WTC11 (cell line): ENCODE data around the gene CAT. TPM values are rescaled to one million over a fixed set of nuclear protein-coding genes. Genes with fewer than 3 reads are reported as not detected.

Experiments
- AFF4 ChIP-seq: sonication (generic); formaldehyde crosslinking; IDR thresholded peaks from 2 replicates; pipeline ENCODE4 v1.8.1; 2023; ENCODE audit warnings: mild to moderate bottlenecking, missing genetic modification reagents, borderline replicate concordance
- CDX4 ChIP-seq: fragments of 250-450 bp; sonication (Bioruptor Pico); IDR thresholded peaks from 2 replicates; pipeline ENCODE4 v1.9.0; 2021; ENCODE audit warnings: moderate library complexity, mild to moderate bottlenecking, inconsistent platforms, borderline replicate concordance
- E2F1 ChIP-seq: sonication (generic); formaldehyde crosslinking; IDR thresholded peaks from 2 replicates; pipeline ENCODE4 v1.8.0; 2022; ENCODE audit warnings: mild to moderate bottlenecking, missing genetic modification reagents
- FOXK1 ChIP-seq: sonication (generic); formaldehyde crosslinking; IDR thresholded peaks from 2 replicates; pipeline ENCODE4 v1.8.0; 2022; ENCODE audit warnings: mild to moderate bottlenecking, moderate library complexity, missing genetic modification reagents
- HMGA2 ChIP-seq: fragments of 250-450 bp; sonication (Bioruptor Pico); IDR thresholded peaks from 2 replicates; pipeline ENCODE4 v1.4.0; 2021; ENCODE audit warnings: mild to moderate bottlenecking, moderate library complexity
- MLX ChIP-seq: sonication (generic); formaldehyde crosslinking; IDR thresholded peaks from 2 replicates; pipeline ENCODE4 v1.8.1; 2023; ENCODE audit warnings: mild to moderate bottlenecking, missing genetic modification reagents, moderate library complexity
- RELA ChIP-seq: sonication (generic); formaldehyde crosslinking; IDR thresholded peaks from 2 replicates; pipeline ENCODE4 v1.8.1; 2022; ENCODE audit warnings: missing genetic modification reagents, mild to moderate bottlenecking, borderline replicate concordance
- ZBTB21 ChIP-seq: sonication (generic); formaldehyde crosslinking; IDR thresholded peaks from 2 replicates; pipeline ENCODE4 v1.8.1; 2023; ENCODE audit warnings: mild to moderate bottlenecking, missing genetic modification reagents, borderline replicate concordance
- ZNF232 ChIP-seq: sonication (generic); formaldehyde crosslinking; IDR thresholded peaks from 2 replicates; pipeline ENCODE4 v1.8.0; 2022; ENCODE audit warnings: mild to moderate bottlenecking, missing genetic modification reagents
- ZNF425 ChIP-seq: fragments of 250-450 bp; sonication (Bioruptor Pico); conservative IDR thresholded peaks from 2 replicates; pipeline ENCODE4 v1.9.0; 2021; ENCODE audit warnings: mild to moderate bottlenecking
- total RNA-seq: library from RNA; stranded (reverse); gene quantifications from 3 replicates; pipeline ENCODE4 v1.2.3, GENCODE V29; 2021
- TF ChIP-seq, protein P1 (sequence below): fragments of 250-450 bp; sonication (Bioruptor Pico); IDR thresholded peaks from 2 replicates; pipeline ENCODE4 v2.1.2; 2022; ENCODE audit warnings: mild to moderate bottlenecking, moderate library complexity
- TF ChIP-seq, protein P2 (sequence below): sonication (generic); formaldehyde crosslinking; IDR thresholded peaks from 2 replicates; pipeline ENCODE4 v1.8.1; 2023; ENCODE audit warnings: mild to moderate bottlenecking, missing genetic modification reagents, moderate library complexity
- TF ChIP-seq, protein P3 (sequence below): sonication (generic); formaldehyde crosslinking; IDR thresholded peaks from 2 replicates; pipeline ENCODE4 v1.8.0; 2022; ENCODE audit warnings: missing genetic modification reagents

The CAT gene
- total RNA-seq, 1 experiment from 2014 or later = 9.3 TPM

GRCh38 chr11:34394771-34395300 is 43.9 kb upstream of the CAT start (continued):
- TF ChIP-seq, protein P1, sequence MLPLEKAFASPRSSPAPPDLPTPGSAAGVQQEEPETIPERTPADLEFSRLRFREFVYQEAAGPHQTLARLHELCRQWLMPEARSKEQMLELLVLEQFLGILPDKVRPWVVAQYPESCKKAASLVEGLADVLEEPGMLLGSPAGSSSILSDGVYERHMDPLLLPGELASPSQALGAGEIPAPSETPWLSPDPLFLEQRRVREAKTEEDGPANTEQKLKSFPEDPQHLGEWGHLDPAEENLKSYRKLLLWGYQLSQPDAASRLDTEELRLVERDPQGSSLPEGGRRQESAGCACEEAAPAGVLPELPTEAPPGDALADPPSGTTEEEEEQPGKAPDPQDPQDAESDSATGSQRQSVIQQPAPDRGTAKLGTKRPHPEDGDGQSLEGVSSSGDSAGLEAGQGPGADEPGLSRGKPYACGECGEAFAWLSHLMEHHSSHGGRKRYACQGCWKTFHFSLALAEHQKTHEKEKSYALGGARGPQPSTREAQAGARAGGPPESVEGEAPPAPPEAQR (CRISPR knock-in tag) = no peak
- TF ChIP-seq E2F1 (CRISPR knock-in tag) (no peak), FOXK1 (CRISPR knock-in tag) (no peak), MLX (CRISPR knock-in tag) (no peak), AFF4 (CRISPR knock-in tag) (no peak), ZNF425 (no peak), ZBTB21 (no peak), CDX4 (CRISPR knock-in tag) (no peak), HMGA2 (CRISPR knock-in tag) (no peak), RELA (no peak), ZNF232 (no peak)
- TF ChIP-seq, protein P2, sequence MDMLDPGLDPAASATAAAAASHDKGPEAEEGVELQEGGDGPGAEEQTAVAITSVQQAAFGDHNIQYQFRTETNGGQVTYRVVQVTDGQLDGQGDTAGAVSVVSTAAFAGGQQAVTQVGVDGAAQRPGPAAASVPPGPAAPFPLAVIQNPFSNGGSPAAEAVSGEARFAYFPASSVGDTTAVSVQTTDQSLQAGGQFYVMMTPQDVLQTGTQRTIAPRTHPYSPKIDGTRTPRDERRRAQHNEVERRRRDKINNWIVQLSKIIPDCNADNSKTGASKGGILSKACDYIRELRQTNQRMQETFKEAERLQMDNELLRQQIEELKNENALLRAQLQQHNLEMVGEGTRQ = no peak
- TF ChIP-seq, protein P3, sequence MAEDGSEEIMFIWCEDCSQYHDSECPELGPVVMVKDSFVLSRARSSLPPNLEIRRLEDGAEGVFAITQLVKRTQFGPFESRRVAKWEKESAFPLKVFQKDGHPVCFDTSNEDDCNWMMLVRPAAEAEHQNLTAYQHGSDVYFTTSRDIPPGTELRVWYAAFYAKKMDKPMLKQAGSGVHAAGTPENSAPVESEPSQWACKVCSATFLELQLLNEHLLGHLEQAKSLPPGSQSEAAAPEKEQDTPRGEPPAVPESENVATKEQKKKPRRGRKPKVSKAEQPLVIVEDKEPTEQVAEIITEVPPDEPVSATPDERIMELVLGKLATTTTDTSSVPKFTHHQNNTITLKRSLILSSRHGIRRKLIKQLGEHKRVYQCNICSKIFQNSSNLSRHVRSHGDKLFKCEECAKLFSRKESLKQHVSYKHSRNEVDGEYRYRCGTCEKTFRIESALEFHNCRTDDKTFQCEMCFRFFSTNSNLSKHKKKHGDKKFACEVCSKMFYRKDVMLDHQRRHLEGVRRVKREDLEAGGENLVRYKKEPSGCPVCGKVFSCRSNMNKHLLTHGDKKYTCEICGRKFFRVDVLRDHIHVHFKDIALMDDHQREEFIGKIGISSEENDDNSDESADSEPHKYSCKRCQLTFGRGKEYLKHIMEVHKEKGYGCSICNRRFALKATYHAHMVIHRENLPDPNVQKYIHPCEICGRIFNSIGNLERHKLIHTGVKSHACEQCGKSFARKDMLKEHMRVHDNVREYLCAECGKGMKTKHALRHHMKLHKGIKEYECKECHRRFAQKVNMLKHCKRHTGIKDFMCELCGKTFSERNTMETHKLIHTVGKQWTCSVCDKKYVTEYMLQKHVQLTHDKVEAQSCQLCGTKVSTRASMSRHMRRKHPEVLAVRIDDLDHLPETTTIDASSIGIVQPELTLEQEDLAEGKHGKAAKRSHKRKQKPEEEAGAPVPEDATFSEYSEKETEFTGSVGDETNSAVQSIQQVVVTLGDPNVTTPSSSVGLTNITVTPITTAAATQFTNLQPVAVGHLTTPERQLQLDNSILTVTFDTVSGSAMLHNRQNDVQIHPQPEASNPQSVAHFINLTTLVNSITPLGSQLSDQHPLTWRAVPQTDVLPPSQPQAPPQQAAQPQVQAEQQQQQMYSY (CRISPR knock-in tag) = no peak
